H9 (cell line): ENCODE data around the gene TXNDC8. TPM values are rescaled to one million over a fixed set of nuclear protein-coding genes. Genes with fewer than 3 reads are reported as not detected.

Source experiments
- DNase-seq: peaks from one replicate; pipeline ENCODE4 v3.0.0-alpha.2; 2017
- H2AFZ ChIP-seq: one replicate; pipeline ENCODE4 v1.6.1; 2013; ENCODE audit warnings: mild to moderate bottlenecking, low read length, control low read depth, moderate library complexity
- H2AK5ac ChIP-seq: 2 replicates; pipeline ENCODE4 v1.6.1; 2013; ENCODE audit warnings: low read length, control low read depth, mixed read lengths; ENCODE audit not compliant: insufficient read length
- H2BK120ac ChIP-seq: one replicate; pipeline ENCODE4 v1.6.1; 2013; ENCODE audit warnings: low read depth, mild to moderate bottlenecking, low read length, control low read depth, inconsistent platforms; ENCODE audit not compliant: poor library complexity, severe bottlenecking
- H2BK12ac ChIP-seq: 2 replicates; pipeline ENCODE4 v1.6.1; 2013; ENCODE audit warnings: low read length, control low read depth, mixed read lengths, low read depth; ENCODE audit not compliant: insufficient read length
- H2BK15ac ChIP-seq: 2 replicates; pipeline ENCODE4 v1.6.1; 2013; ENCODE audit warnings: low read depth, low read length, control low read depth
- H2BK20ac ChIP-seq: one replicate; pipeline ENCODE4 v1.6.1; 2013; ENCODE audit warnings: low read depth, mild to moderate bottlenecking, low read length, control low read depth, inconsistent platforms; ENCODE audit not compliant: poor library complexity, severe bottlenecking
- H2BK5ac ChIP-seq: 2 replicates; pipeline ENCODE4 v1.6.1; 2013; ENCODE audit warnings: low read length, control low read depth, mixed read lengths; ENCODE audit not compliant: insufficient read length
- H3K14ac ChIP-seq: 2 replicates; pipeline ENCODE4 v1.6.1; 2013; ENCODE audit warnings: low read length, control low read depth; ENCODE audit not compliant: insufficient read depth
- H3K18ac ChIP-seq: 2 replicates; pipeline ENCODE4 v1.6.1; 2013; ENCODE audit warnings: low read depth, mild to moderate bottlenecking, mixed read lengths, low read length, control low read depth; ENCODE audit not compliant: insufficient read length
- H3K23ac ChIP-seq: 2 replicates; pipeline ENCODE4 v1.6.1; 2013; ENCODE audit warnings: low read length, control low read depth, mixed read lengths, low read depth; ENCODE audit not compliant: insufficient read length
- H3K23me2 ChIP-seq: 2 replicates; pipeline ENCODE4 v1.6.1; 2013; ENCODE audit warnings: low read depth, mild to moderate bottlenecking, mixed read lengths, low read length, control low read depth; ENCODE audit not compliant: insufficient read length, poor library complexity, severe bottlenecking
- H3K27ac ChIP-seq: 2 replicates; pipeline ENCODE4 v1.5.1; 2013; ENCODE audit warnings: low read length, control low read depth, mixed read lengths, low read depth; ENCODE audit not compliant: insufficient read length
- H3K27me3 ChIP-seq: 2 replicates; pipeline ENCODE4 v1.6.1; 2013; ENCODE audit warnings: low read length, control low read depth, inconsistent platforms; ENCODE audit not compliant: insufficient read depth
- H3K4ac ChIP-seq: 2 replicates; pipeline ENCODE4 v1.6.1; 2013; ENCODE audit warnings: low read depth, mild to moderate bottlenecking, control low read depth, inconsistent platforms, low read length, moderate library complexity
- H3K4me1 ChIP-seq: 2 replicates; pipeline ENCODE4 v1.6.1; 2013; ENCODE audit warnings: low read length, control low read depth, inconsistent platforms; ENCODE audit not compliant: insufficient read depth
- H3K4me2 ChIP-seq: 2 replicates; pipeline ENCODE4 v1.6.1; 2013; ENCODE audit warnings: low read length, control low read depth, mixed read lengths; ENCODE audit not compliant: insufficient read length, insufficient read depth
- H3K56ac ChIP-seq: 2 replicates; pipeline ENCODE4 v1.6.1; 2013; ENCODE audit warnings: low read depth, mild to moderate bottlenecking, mixed read lengths, low read length, control low read depth; ENCODE audit not compliant: insufficient read length
- H3K79me1 ChIP-seq: 2 replicates; pipeline ENCODE4 v1.6.1; 2013; ENCODE audit warnings: low read depth, mild to moderate bottlenecking, moderate library complexity, low read length, control low read depth, inconsistent platforms; ENCODE audit not compliant: insufficient read depth, poor library complexity, severe bottlenecking
- H3K79me2 ChIP-seq: 2 replicates; pipeline ENCODE4 v1.6.1; 2013; ENCODE audit warnings: low read length, control low read depth, inconsistent platforms; ENCODE audit not compliant: insufficient read depth
- H3K9ac ChIP-seq: 2 replicates; pipeline ENCODE4 v1.6.1; 2013; ENCODE audit warnings: low read length, control low read depth, mixed read lengths; ENCODE audit not compliant: insufficient read length; ENCODE audit errors: extremely low read depth
- H3K9me3 ChIP-seq: one replicate; pipeline ENCODE4 v1.6.1; 2013; ENCODE audit warnings: low read depth, low read length, inconsistent platforms; ENCODE audit not compliant: control insufficient read depth
- H3T11ph ChIP-seq: one replicate; pipeline ENCODE4 v1.6.1; 2013; ENCODE audit warnings: mild to moderate bottlenecking, low read length, control low read depth, inconsistent platforms
- H4K20me1 ChIP-seq: one replicate; pipeline ENCODE4 v1.6.1; 2013; ENCODE audit not compliant: control insufficient read depth, insufficient read length, insufficient read depth
- H4K5ac ChIP-seq: 2 replicates; pipeline ENCODE4 v1.6.1; 2013; ENCODE audit warnings: low read depth, mild to moderate bottlenecking, mixed read lengths, low read length, control low read depth; ENCODE audit not compliant: insufficient read length
- H4K8ac ChIP-seq: replicated peaks from 2 replicates; pipeline ENCODE4 v1.6.1; 2013; ENCODE audit warnings: low read length, control low read depth, mixed read lengths, low read depth; ENCODE audit not compliant: insufficient read length
- H4K91ac ChIP-seq: 2 replicates; pipeline ENCODE4 v1.6.1; 2013; ENCODE audit warnings: low read depth, mild to moderate bottlenecking, moderate library complexity, mixed read lengths, low read length, control low read depth; ENCODE audit not compliant: insufficient read length
- H3K27ac Mint-ChIP-seq, 3 experiments: 2 replicates in 2 of 3; 3 replicates in 1 of 3; pipeline ENCODE4 v1.8.0; 2020 to 2021; ENCODE audit warnings: mixed read lengths in 3 of 3, mild to moderate bottlenecking in 1 of 3, moderate library complexity in 1 of 3
- H3K27me3 Mint-ChIP-seq: 2 replicates; pipeline ENCODE4 v1.8.0; 2021; ENCODE audit warnings: low read depth, mild to moderate bottlenecking, moderate library complexity, mixed read lengths
- H3K36me3 Mint-ChIP-seq, 3 experiments: 2 replicates in 2 of 3; 3 replicates in 1 of 3; pipeline ENCODE4 v1.8.0; 2020 to 2021; ENCODE audit warnings: low read depth in 3 of 3, mixed read lengths in 3 of 3; ENCODE audit not compliant: insufficient read depth in 1 of 3
- H3K4me1 Mint-ChIP-seq, 2 experiments: 2 replicates each; pipeline ENCODE4 v1.8.0; 2020; ENCODE audit warnings: mixed read lengths in 2 of 2
- H3K4me3 Mint-ChIP-seq, 2 experiments: 2 replicates in 1 of 2; 3 replicates in 1 of 2; pipeline ENCODE4 v1.8.0; 2020 to 2021; ENCODE audit warnings: mild to moderate bottlenecking in 2 of 2, mixed read lengths in 2 of 2, moderate library complexity in 1 of 2
- H3K9me3 Mint-ChIP-seq, 2 experiments: 2 replicates in 1 of 2; 3 replicates in 1 of 2; pipeline ENCODE4 v1.8.0; 2020; ENCODE audit warnings: mild to moderate bottlenecking in 2 of 2, mixed read lengths in 2 of 2, moderate library complexity in 1 of 2
- WGBS: extraction: QIAGEN DNeasy Blood & Tissue Kit; methylation state at CpG from one replicate; pipeline ENCODE4 v1.1.7; 2013; ENCODE audit warnings: missing lambda C conversion rate, low lambda C conversion rate, mixed read lengths; ENCODE audit not compliant: insufficient read length; ENCODE audit errors: extremely low coverage; 5-methylcytosine and 5-hydroxymethylcytosine counted together
- total RNA-seq: library from RNA; stranded (reverse); gene quantifications from 2 replicates; pipeline ENCODE4 v1.2.1, GENCODE V29; 2021
- TF ChIP-seq, protein P1 (sequence below): fragments of 200-600 bp; sonication (generic); conservative IDR thresholded peaks from 3 replicates; pipeline ENCODE4 v1.8.0; 2021; ENCODE audit warnings: antibody characterized with exemption, mild to moderate bottlenecking

Gene TXNDC8
- total RNA-seq, 1 experiment from 2014 or later: not detected

- Mint-ChIP-seq H3K9me3 (no peaks in the 10 kb centered on the region), H3K27ac (no peak overlapping the region), H3K4me1 (peaks cover 3% of the 10 kb centered on the region in 2 experiments; a peak in 3 of 4 replicates), H3K4me3 (no peak overlapping the region), H3K27me3 (no peaks in the 10 kb centered on the region), H3K36me3 (no peaks in the 10 kb centered on the region; a peak in 1 of 7 replicates)
- H3K23me2 ChIP-seq: no peaks in the 10 kb centered on the region
- no peak overlapping the region for H3K9ac ChIP-seq
- H2BK20ac ChIP-seq: no peak overlapping the region
- no peak overlapping the region for H4K5ac ChIP-seq
- H2BK15ac ChIP-seq: no peak overlapping the region
- no peak overlapping the region for H2BK120ac ChIP-seq
- H3K4ac ChIP-seq: no peak overlapping the region
- H4K91ac ChIP-seq: no peak overlapping the region
- H3T11ph ChIP-seq: no peak overlapping the region
- H3K4me1 ChIP-seq: no peaks in the 10 kb centered on the region
- H3K9me3 ChIP-seq: no peaks in the 10 kb centered on the region
- H3K14ac ChIP-seq: no peak overlapping the region
- no peaks in the 10 kb centered on the region for H3K79me1 ChIP-seq
- no peak overlapping the region for H2BK12ac ChIP-seq
- H2AK5ac ChIP-seq: no peak overlapping the region
- no peaks in the 10 kb centered on the region for H3K27me3 ChIP-seq
- no peak overlapping the region for H3K4me2 ChIP-seq
- WGBS: no CpG with 5 or more reads among the region's 6 CpGs
- no peaks in the 10 kb centered on the region for H3K79me2 ChIP-seq
- H3K27ac ChIP-seq: no peak overlapping the region
- TF ChIP-seq, protein P1, sequence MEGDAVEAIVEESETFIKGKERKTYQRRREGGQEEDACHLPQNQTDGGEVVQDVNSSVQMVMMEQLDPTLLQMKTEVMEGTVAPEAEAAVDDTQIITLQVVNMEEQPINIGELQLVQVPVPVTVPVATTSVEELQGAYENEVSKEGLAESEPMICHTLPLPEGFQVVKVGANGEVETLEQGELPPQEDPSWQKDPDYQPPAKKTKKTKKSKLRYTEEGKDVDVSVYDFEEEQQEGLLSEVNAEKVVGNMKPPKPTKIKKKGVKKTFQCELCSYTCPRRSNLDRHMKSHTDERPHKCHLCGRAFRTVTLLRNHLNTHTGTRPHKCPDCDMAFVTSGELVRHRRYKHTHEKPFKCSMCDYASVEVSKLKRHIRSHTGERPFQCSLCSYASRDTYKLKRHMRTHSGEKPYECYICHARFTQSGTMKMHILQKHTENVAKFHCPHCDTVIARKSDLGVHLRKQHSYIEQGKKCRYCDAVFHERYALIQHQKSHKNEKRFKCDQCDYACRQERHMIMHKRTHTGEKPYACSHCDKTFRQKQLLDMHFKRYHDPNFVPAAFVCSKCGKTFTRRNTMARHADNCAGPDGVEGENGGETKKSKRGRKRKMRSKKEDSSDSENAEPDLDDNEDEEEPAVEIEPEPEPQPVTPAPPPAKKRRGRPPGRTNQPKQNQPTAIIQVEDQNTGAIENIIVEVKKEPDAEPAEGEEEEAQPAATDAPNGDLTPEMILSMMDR: no peak
- no peak overlapping the region for H3K23ac ChIP-seq
- H2BK5ac ChIP-seq: no peak overlapping the region
- no peak overlapping the region for H4K8ac ChIP-seq
- H3K56ac ChIP-seq: no peak overlapping the region
- no peak overlapping the region for H3K18ac ChIP-seq
- H2AFZ ChIP-seq: no peak overlapping the region
- no peaks in the 10 kb centered on the region for H4K20me1 ChIP-seq
- DNase-seq: no peak
These were observed 50.4 kb downstream of the TXNDC8 start for GRCh38 chr9:110287289-110287680.
